Choroid plexus epithelial cell (primary cell): ENCODE measurements around the gene ADARB2.

Experiments used
- DNase-seq: peaks from one replicate; pipeline ENCODE4 v3.0.0-alpha.2; 2010; ENCODE audit warnings: low read depth
- H3K4me3 ChIP-seq: 2 replicates; pipeline ENCODE4 v1.5.1; 2011; ENCODE audit warnings: low read depth, mild to moderate bottlenecking, control low read depth, low read length, moderate library complexity
- TF ChIP-seq, protein P1 (sequence below): conservative IDR thresholded peaks from 2 replicates; pipeline ENCODE4 v1.5.1; 2011; ENCODE audit warnings: low read depth, mild to moderate bottlenecking, control low read depth, inconsistent platforms, low read length, moderate library complexity

The ADARB2 gene

DNA sequence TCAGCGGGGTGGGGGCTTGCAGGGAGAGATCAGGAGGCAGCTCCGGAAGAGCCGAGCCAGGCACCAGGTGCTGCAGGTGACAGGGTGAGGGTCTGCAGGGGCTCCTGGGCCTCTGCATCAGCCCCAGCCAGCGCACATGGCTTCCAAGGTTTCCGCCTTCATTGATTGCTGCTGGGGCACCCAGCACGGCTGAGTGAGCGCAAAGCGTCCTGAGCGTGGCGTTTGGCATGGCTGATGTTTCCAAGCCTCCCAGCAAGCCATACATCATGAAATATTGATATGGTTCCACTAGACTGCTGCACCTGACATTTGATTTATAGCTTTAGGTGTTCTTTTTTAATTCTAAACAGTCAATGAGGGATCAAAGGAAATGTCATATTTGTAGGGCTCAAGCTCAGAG is 422.1 kb downstream of the ADARB2 start:
- DNase-seq = no peak
- TF ChIP-seq, protein P1, sequence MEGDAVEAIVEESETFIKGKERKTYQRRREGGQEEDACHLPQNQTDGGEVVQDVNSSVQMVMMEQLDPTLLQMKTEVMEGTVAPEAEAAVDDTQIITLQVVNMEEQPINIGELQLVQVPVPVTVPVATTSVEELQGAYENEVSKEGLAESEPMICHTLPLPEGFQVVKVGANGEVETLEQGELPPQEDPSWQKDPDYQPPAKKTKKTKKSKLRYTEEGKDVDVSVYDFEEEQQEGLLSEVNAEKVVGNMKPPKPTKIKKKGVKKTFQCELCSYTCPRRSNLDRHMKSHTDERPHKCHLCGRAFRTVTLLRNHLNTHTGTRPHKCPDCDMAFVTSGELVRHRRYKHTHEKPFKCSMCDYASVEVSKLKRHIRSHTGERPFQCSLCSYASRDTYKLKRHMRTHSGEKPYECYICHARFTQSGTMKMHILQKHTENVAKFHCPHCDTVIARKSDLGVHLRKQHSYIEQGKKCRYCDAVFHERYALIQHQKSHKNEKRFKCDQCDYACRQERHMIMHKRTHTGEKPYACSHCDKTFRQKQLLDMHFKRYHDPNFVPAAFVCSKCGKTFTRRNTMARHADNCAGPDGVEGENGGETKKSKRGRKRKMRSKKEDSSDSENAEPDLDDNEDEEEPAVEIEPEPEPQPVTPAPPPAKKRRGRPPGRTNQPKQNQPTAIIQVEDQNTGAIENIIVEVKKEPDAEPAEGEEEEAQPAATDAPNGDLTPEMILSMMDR = no peak

DNA sequence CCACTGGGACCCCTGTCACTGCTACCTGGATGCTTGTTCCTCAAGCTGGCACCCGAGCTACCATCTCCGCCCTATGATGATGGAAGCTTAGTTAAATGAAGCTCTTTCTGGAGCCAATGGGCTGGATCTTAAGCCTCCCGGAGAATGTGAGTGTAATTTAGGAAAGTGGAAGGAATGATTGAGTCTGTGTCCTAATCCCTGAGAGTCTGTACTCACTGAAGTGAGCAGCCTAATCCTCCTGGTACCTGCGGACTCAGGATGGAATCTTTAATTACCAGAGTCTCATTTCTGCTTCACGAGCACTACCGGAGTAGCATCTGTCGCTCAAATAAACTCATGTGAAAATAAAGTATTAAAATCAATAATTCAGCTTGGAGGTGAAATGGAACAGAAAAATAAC is 425.6 kb downstream of the ADARB2 start:
- no peak for DNase-seq
- no peak overlapping the region for H3K4me3 ChIP-seq
- TF ChIP-seq, protein P1 = no peak

More for the DNA sequence above, 422.1 kb downstream of the ADARB2 start:
- H3K4me3 ChIP-seq = no peak overlapping the region

DNA sequence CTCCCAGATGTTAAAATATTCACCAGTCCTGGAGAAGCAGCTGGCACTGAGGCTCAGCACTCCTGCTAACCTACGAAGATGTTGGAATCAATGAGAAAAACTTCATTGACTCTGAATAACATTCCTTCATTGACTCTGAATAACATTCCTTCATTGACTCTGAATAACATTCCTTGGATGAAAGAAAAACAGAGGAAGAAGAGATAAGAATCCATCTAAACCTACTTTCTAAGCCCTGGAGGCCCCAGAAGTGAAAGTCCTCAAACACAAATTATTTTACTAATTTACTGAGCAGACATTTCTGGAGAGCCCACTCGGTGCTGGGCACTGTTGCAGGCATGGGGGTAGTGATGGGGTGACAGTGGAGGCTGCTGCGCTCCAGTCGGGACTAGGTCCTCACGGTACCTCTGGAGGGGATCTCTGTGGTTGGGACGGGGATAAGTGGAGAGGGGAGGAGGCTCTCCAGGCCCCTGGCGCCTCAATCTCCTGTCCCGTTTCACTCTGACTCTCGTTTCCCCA is 427.0 kb downstream of the ADARB2 start:
- TF ChIP-seq, protein P1 = no peak
- H3K4me3 ChIP-seq = no peak overlapping the region
- no peak for DNase-seq

DNA sequence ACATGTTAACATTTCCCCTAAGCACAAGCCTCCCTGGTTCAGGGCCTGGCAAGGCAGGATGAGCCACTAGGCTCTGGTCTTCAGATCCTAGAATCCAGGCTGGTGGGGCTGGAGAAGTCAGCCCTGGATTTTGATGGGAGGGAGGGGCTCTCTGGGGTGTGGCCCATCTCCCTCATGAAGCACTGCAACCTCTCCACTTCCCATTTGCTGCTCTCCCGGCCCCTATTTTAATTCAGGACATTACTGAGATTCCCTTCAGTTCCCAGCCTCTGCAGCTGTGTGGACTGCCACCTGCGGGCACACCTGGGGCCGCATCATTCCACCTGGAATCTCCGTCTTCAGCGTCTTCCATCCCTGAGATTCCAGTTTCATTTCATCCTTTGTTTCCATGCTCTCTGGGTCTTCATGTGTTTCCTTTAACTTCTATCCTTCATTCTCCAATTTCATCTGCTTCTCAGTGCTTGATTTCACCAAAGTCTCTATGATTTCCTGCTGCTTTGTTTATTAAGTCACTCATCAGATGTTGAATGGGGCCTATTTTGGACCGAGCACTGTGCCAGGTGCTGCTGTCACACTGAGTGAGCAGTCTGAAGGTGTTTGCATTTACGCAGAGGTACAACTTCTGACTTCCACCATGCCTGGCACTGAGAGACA is 427.6 kb downstream of the ADARB2 start:
- TF ChIP-seq, protein P1 = no peak
- DNase-seq = no peak
- H3K4me3 ChIP-seq = no peak overlapping the region

DNA sequence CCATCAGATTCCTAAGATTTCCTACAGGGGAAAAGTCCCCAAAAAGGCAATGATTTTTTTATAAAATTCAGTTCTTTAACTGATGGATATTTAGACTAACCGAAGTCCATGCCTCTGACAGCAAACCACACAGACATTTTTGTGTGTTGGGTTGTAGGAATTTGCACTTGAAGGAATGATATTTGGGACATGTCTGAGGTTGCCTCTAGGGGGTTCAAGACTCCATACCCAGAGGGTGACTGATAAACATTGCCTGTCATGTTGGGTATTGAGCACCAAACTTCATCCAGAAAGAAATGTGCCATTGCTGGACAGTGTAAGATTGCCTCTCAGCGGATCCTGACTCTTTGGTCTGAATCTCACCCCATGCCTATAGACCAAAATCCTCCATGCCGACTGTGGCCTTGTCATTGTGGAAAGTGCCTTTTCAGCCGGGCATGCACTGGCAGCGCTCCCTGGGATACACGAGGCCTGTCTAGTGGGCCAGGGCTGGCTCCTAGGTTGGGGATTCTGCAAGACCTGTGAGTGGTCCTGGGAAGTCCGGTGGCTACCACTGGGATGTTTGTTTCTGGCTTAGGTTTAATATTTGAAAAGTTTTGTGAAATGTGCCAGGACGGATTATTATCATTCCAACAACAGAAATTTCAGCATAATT is 428.2 kb downstream of the ADARB2 start:
- TF ChIP-seq, protein P1 = no peak
- H3K4me3 ChIP-seq = no peak overlapping the region
- no peak for DNase-seq

DNA sequence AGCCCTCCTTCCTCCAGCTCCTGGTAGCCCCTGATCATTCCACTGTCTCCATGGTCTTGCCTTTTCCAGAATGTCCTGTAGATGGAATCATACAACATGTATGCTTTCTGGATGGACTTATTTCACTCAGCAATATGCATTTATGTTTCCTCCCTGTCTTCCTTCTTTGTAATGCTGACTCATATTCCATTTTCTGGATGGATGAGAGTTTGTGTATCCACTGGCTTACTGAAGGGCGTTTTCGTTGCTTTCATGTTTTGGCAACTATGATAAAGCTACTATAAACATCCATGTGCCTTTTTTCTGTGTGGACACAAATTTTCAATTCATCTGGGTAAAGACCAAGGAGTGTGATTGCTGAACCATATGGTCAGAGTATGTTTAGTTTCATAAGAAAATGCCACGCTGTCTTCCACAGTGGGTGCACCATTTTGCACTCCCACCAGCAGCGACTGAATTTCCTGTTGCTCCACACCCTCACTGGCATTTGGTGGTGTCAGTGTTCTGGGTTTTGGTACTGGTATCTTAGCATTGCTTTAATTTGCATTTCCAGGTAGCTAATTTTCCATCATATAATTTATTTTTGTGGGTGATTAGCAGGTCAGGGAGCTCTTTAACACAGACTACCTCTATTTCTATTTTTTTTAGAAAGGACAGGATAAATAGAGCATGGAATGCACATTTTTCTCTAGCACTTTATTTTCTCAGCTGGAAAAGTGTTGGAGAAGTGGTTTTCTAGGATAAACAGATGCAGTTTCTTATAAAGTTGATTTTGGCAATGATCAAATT is 429.0 kb downstream of the ADARB2 start:
- TF ChIP-seq, protein P1 = no peak
- no peak overlapping the region for H3K4me3 ChIP-seq
- no peak for DNase-seq
